Measurements from ENCODE around the gene MRPS9. TPM values are rescaled to one million over a fixed set of nuclear protein-coding genes. Genes with fewer than 3 reads are reported as not detected.

MRPS9 gene
- total RNA-seq, 1 donor from 2014 or later, result 16.8 TPM

DNA sequence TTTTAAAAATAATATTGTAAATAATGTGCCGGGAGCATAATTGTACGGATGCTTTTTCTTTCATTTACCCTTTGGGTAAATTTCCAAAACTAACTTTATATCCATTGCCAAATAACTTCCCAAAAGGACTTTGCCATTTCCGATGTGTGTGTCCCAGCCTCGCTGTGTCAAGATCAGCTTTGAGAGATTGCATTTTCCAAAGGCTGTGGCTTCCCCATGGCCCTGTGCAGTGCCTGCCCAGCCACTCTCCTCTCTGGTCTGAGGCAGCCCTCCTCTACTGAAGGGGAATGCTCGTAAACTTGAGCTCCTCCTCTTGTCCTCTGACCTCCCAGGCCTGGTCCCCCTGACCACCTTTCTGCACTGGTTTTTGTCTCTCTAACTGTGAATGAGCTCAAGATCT, 78.5 kb downstream of the MRPS9 start:
- Mint-ChIP-seq H3K4me1 (ENCODE audit: low read depth) (no peaks in the 10 kb centered on the region), H3K27me3 (ENCODE audit: low read depth) (no peaks in the 10 kb centered on the region), H3K4me3 (ENCODE audit: unreplicated experiment) (no peak overlapping the region), H3K36me3 (ENCODE audit: low read depth) (no peaks in the 10 kb centered on the region), H3K9me3 (ENCODE audit: low read depth) (no peaks in the 10 kb centered on the region), H3K27ac (ENCODE audit: unreplicated experiment) (no peak overlapping the region)
- TF ChIP-seq, protein P1, sequence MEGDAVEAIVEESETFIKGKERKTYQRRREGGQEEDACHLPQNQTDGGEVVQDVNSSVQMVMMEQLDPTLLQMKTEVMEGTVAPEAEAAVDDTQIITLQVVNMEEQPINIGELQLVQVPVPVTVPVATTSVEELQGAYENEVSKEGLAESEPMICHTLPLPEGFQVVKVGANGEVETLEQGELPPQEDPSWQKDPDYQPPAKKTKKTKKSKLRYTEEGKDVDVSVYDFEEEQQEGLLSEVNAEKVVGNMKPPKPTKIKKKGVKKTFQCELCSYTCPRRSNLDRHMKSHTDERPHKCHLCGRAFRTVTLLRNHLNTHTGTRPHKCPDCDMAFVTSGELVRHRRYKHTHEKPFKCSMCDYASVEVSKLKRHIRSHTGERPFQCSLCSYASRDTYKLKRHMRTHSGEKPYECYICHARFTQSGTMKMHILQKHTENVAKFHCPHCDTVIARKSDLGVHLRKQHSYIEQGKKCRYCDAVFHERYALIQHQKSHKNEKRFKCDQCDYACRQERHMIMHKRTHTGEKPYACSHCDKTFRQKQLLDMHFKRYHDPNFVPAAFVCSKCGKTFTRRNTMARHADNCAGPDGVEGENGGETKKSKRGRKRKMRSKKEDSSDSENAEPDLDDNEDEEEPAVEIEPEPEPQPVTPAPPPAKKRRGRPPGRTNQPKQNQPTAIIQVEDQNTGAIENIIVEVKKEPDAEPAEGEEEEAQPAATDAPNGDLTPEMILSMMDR (IDR thresholded peaks at IDR 0.05), result no peak
- no peak for DNase-seq (ENCODE audit: low spot score)

DNA sequence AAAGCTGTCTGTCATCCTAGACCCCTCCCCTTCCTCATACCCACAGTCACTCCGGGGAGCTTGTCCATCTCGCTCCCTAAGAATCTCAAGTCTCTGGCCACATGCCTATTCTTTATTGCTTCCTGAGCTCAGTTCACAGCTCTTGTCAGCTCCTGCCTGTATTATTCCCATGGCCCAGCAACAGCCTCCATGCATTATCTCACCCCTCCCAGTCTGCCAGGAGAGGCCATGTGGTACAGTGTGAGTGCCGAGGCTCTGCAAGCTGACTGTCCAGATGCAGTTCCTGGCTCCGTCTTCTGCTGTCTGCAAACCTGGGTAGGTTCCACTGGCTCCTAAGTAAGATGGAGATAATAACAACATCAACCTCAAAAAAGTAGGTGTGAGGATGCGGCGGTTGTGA, 79.7 kb downstream of the MRPS9 start:
- Mint-ChIP-seq H3K4me3 (ENCODE audit: unreplicated experiment) (no peak overlapping the region), H3K36me3 (ENCODE audit: low read depth) (no peaks in the 10 kb centered on the region), H3K27me3 (ENCODE audit: low read depth) (no peaks in the 10 kb centered on the region), H3K9me3 (ENCODE audit: low read depth) (no peaks in the 10 kb centered on the region), H3K27ac (ENCODE audit: unreplicated experiment) (no peak overlapping the region), H3K4me1 (ENCODE audit: low read depth) (no peaks in the 10 kb centered on the region)
- no peak for DNase-seq (ENCODE audit: low spot score)
- TF ChIP-seq, protein P1 (IDR thresholded peaks at IDR 0.05), result no peak

DNA sequence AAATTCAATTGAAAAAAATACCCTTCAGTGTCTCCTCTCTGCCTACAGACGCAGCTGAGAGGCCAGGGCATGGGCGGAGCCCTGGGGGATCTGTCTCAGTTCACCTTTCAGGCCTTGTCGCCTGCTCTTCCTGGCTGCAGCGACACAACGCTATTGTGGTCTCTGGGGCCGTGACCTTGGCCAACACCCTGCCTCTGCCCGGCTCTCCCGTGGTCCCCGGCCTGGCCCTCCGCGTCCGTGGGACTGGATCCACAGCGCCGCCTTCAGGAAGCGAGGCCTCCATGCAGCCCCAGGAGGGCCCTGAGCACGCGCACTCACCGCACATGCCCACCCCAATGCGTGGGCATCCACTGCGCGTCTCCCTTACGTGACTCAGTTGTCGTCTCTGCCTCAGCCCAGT, 81.1 kb downstream of the MRPS9 start:
- Mint-ChIP-seq H3K4me1 (ENCODE audit: low read depth) (no peaks in the 10 kb centered on the region), H3K36me3 (ENCODE audit: low read depth) (no peaks in the 10 kb centered on the region), H3K9me3 (ENCODE audit: low read depth) (no peaks in the 10 kb centered on the region), H3K27me3 (ENCODE audit: low read depth) (peaks cover 3% of the 10 kb centered on the region), H3K4me3 (ENCODE audit: unreplicated experiment) (no peak overlapping the region), H3K27ac (ENCODE audit: unreplicated experiment) (no peak overlapping the region)
- TF ChIP-seq, protein P1 (IDR thresholded peaks at IDR 0.05), result peak; percentile 42
- no peak for DNase-seq (ENCODE audit: low spot score)

DNA sequence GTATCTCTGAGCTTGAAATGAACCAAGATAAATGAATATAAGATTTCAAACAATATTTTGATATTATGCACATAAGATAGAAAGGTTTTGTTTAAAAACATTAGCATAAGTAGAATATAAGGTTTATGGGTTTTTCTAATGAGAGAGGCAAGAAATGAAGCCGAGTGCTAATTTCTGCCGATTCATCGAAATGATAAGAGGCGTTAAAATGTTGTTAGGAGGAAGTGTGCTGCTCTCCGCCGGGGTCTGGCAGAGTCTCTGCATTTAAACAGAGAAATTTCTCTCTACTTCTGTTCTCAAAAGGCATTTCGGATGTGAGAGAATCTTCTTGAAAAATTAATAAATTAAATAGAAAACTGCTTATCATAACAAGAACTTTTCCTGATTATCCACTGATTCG, 83.6 kb downstream of the MRPS9 start:
- H3K27me3 Mint-ChIP-seq (ENCODE audit: low read depth), result peaks cover 12% of the 10 kb centered on the region
- TF ChIP-seq, protein P1 (IDR thresholded peaks at IDR 0.05), result no peak
- no peaks in the 10 kb centered on the region for H3K4me1 Mint-ChIP-seq (ENCODE audit: low read depth)
- H3K27ac Mint-ChIP-seq (ENCODE audit: unreplicated experiment), result no peak overlapping the region
- no peaks in the 10 kb centered on the region for H3K9me3 Mint-ChIP-seq (ENCODE audit: low read depth)
- no peak overlapping the region for H3K4me3 Mint-ChIP-seq (ENCODE audit: unreplicated experiment)
- DNase-seq (ENCODE audit: low spot score), result no peak
- no peaks in the 10 kb centered on the region for H3K36me3 Mint-ChIP-seq (ENCODE audit: low read depth)

DNA sequence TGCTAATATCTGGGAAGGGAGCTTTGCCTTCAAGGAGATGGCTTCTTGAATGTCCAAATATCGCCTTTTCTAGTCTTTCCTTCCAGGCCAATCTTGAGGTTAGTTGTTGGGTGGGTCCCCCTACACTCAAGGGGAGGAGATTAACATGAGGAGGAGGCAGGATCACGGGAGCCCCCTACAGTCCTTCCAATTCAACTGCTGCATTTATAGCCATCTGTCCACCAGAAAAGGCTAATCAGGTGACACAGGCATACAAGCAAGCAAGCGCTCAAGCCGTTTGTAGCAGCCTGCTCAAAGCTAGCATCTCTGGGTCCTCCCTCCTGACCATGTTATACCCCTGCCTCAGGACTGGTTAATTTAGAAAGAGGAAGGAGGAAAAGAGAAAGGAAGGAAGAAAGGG, 87.6 kb downstream of the MRPS9 start:
- no peaks in the 10 kb centered on the region for H3K4me1 Mint-ChIP-seq (ENCODE audit: low read depth)
- no peaks in the 10 kb centered on the region for H3K9me3 Mint-ChIP-seq (ENCODE audit: low read depth)
- TF ChIP-seq, protein P1 (IDR thresholded peaks at IDR 0.05), result peak; percentile 19
- H3K27ac Mint-ChIP-seq (ENCODE audit: unreplicated experiment), result no peak overlapping the region
- no peak overlapping the region for H3K4me3 Mint-ChIP-seq (ENCODE audit: unreplicated experiment)
- DNase-seq (ENCODE audit: low spot score), result no peak
- H3K36me3 Mint-ChIP-seq (ENCODE audit: low read depth), result no peaks in the 10 kb centered on the region
- peaks cover 16% of the 10 kb centered on the region for H3K27me3 Mint-ChIP-seq (ENCODE audit: low read depth)

All from chondrocyte (in vitro differentiated cells).